GM18517 (cell line): ENCODE measurements around the gene LOX.
"Not testable (repeated sequence)": the region's sequence is repeated elsewhere in the genome, so short reads cannot be mapped to it uniquely, and the experiment has no call there.

Source experiments
- ATAC-seq: cut with Tn5 transposase; IDR thresholded peaks from one replicate; pipeline ENCODE4 v1.9.1; 2021; ENCODE audit warnings: mild to moderate bottlenecking, moderate library complexity; ENCODE audit not compliant: unreplicated experiment

Gene LOX

DNA sequence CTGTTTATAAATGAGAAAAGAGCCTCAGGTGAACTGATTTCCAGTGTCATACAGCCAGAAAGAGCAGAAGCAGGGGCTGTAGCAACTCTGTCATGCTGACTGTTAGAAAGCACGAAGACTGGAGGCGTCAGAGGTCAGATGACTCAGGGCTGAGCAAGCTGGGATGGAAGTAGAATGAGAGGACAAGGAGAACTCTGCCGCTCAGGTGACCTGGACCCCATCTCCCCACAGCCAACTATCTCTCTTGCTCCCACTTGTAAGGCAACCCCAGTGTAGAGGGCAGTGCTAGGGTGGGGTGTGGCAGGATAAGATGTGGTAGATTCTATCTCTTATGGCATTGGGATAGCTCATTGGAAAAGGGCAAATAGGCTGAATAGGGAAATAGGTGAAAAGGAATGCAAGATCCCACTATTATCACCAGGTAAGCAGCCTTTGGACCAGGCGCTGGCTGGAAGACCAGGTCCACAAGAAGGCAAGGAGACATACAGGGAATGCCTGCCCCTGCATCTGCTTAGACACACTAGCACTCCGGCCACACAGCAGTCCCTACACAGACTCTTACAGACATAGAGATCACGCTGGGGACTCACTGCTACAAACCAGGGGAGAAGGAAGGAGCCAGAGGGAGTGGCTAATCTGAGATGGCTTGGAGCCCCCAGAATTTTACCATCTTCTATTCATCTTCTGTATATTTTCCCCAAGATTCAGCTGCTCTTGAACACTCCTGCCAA, 21.2 kb upstream of the LOX start:
- no peak for ATAC-seq

DNA sequence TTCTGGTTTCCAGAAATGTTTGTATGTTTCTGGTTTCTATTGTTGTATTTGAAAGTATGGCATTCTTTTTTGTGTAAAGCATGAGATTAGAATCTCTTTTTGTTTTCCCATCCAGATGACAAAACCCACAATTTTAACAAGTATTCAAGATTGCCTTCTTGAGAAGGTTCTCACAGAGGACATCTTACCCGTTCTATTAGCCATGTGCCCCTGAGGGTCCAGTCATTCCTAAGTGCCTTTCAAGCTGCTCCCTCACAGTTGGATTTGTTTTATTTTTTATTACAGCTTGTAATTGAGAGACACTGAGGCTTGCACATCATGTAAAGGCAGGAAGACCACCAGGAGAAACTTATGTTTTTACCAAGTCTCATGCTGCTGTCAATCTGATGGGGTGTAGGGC, 19.3 kb upstream of the LOX start:
- no peak for ATAC-seq

DNA sequence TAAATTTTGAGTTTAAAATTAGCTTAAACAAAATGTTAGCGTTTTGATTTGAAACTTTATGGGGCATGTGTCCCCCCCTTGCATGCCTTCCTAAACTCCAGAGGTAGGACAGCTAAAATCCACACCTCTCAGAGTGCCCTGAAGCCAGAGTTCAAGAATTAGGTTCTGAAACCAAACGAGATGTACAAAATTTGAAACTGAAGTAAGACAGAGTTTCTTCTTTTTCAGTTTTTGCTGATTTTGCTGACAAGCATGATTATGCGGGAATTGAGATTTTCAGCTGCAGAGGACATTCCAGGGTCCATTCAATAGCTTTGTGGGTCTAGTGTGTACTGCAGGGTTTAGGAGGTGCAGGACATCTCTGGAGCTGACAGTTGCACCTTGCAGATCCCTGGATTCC, 17.1 kb upstream of the LOX start:
- ATAC-seq = no peak

DNA sequence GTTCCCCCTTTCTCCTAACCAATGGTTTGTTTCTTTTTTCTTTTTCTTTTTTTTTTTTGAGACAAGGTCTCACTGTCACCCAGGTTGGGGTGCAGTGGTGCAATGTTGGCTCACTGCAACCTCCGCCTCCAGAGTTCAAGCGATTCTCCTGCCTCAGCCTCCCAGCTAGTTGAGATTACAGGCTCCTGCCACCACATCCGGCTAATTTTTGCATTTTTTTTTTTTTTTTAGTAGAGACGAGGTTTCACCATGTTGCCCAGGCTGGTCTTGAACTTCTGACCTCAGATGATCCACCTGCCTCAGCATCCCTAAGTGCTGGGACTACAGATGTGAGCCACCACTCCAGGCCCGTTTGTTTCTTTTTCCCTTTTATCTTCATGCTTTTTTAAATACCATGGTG, 16.2 kb upstream of the LOX start:
- not testable (repeated sequence) for ATAC-seq

DNA sequence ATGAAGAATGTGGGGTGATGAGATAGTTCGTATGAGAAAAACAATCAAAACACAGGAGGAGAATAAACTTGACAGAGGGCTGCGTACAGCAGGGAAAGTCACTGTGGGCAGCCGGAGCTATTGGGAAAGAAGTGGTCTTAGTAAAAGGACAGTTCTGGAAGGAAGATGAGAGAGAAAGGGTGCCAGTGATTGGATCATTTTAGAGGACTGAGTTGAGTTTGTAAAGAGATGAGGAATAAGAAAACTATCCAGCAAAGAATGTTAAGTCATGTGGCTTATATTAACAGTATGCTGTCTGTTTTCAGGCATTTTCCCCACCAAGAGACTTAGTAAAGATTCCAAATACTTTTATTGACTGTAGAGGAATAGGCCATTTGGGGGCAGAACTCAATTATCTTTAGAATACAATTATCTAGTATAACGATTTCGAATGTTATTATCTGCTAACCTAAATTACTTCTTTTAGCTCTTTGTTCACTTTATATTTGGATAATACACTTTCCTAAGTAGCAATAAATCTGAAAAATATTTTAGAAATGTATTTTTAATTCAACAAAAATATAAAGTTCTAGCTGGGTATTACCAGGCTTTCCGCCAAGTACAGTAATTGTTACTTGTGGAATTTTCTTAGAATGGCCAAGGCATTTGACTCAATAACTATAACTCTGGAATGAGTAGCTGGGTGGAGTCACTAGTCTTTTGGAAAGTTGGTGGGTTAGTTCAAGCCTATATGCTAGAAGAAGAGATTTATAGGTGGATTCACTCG, 15.5 kb upstream of the LOX start:
- no peak for ATAC-seq

DNA sequence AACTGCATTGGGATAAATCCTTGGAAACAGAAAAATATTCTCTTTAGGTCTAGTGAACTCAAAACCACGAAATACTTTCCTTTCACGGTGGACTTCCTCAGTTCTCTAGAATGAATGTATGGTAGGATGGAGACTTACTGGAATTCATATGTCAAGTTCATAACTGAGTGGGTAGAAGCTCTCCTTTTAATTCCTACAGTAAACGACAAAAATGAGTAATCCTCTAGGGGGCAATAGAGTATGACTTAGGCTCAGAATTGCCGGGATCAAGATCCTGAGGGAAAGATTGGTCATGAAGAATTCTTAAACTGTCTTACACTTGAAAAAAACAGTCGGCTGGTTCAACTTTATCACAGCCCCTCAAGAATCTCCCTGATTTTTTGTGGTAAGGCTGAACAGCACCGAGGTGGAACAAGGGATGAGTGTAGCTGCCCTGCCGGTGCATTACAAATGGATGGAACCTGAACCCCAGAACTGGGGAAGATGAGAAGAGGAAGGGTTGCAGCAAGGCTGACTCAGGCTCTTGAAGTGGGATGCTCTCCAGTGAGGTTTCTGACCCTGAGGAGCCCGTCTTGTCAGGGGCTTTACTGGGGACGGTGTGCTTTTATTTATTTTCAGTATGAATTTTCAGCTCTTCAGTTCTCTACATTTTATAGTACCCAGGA, 14.0 kb upstream of the LOX start:
- ATAC-seq = no peak

DNA sequence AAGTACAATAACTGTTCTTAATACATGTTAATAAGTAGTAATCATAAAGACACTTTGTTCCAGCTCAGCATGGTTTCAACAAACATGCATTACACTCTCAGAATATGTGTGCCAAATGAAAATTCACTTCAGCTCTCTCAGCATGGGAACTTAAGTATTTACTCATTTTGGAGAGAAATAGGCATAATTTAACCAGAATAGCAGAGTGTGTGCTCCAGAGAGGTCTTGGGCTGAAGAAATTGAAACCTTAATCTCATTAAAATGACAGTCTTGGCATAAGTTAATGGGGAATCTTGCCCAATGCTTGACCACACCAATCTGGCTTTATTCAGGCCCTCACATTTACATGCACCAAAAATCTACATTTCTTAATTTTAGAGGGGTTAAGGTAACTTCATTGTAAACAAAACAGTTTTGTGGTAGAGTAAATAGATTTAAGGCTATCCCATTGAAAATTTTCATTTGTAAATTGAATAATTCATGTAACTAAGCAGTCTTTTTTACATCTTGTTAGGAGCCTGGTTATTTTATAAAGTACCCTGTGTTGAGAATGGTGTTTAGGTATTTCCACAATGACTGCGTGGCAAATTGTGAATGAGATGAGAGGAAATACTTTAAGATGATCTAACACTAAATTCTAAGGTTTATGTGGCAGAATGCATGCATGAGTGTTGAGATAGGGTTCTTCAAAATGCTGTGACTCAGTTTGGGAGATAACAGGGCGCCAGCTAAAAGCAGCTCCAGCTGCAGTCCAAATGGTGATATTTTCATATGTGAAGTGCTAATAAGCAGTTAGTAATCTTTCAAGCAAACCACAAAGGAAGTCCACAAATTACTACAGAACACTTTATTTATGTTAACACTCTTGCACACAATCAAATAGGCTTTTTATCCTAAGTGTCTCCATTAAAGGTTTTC, 11.3 kb upstream of the LOX start:
- no peak for ATAC-seq

DNA sequence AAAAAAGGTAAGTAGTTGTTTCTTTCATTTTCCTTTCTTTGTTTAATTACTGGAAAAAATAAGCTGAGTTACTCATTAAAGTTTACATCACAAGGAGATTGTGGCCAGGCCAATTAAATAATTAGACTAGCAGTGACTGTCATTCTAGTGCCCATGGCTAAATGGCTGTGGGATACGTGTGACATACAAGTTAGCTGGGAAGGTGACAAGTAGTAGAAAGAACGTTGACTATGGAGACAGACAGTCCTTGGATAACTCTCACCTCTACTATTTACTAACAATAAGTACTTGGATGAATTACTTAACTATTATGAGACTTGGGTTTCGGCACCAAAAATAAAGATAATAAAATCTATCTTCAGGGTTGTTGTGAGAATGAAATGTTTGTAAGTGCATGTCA, 7.0 kb upstream of the LOX start:
- ATAC-seq = no peak

DNA sequence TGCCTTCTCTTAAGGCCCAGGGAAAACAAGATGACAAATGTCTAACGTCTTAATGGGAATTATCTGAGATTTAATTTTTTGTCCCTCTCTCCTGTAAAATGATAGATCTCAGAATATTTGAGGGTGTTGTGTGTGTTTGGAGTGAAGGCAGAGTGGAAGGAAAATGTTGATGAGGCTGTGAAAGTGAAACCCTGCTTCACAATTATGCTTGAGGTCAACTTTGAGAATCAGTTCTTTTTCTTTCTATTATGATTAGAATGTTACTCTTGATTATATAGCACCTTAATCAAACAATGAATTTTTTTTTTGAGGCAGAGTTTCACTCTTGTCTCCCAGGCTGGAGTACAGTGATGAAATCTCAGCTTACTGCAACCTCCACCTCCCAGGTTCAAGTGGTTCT, 5.5 kb upstream of the LOX start:
- ATAC-seq = no peak

DNA sequence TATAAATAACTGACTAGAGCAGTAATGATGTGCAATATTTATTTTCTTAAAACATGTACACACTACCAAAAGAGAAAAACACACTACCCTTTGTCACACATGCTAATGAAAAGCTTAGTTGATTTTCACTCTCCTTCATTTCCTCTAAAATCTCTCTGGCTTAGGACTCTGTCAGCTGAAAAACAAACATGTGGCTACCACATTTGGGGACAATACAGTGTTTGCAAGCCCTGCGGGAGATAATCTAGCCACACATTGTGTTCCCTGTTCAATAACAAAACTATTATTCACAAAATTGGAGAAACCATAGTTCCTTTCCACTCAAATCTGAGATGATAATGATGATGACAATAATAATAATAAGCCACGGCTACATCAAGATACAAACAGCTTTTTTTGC, 3.5 kb upstream of the LOX start:
- no peak for ATAC-seq

DNA sequence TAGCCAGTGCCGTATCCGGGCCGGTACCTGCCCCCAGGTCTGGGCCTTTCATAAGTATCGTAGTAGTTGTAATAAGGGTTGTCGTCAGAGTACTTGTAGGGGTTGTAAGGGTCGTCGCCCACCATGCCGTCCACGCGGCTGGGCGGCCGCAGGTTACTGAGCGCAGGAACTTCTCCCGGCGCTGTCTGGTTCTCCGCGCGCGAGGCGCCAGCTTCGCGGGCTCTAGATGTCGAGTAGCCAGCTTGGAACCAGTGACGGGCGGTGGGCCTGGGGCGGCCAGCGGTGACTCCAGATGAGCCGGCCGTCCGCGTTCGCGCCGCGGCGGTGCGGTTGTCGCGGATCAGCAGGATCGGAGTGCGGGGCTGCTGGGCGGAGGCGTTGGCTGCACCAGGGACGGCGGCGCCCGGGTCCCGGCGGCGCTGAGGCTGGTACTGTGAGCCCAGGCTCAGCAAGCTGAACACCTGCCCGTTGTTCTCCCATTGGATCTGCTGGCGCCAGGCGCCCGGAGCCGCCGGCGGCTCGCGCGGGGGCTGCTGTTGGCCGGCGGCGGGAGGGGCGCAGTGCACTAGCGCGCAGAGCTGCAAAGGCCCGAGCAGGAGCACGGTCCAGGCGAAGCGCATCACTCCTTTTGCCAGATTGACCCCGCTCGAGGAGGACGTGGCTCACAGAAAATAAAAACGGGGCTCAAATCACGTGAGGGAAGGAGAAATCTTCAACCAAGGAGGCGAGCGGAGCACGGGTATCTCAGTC, 518 bp downstream of the LOX start:
- ATAC-seq = no peak

DNA sequence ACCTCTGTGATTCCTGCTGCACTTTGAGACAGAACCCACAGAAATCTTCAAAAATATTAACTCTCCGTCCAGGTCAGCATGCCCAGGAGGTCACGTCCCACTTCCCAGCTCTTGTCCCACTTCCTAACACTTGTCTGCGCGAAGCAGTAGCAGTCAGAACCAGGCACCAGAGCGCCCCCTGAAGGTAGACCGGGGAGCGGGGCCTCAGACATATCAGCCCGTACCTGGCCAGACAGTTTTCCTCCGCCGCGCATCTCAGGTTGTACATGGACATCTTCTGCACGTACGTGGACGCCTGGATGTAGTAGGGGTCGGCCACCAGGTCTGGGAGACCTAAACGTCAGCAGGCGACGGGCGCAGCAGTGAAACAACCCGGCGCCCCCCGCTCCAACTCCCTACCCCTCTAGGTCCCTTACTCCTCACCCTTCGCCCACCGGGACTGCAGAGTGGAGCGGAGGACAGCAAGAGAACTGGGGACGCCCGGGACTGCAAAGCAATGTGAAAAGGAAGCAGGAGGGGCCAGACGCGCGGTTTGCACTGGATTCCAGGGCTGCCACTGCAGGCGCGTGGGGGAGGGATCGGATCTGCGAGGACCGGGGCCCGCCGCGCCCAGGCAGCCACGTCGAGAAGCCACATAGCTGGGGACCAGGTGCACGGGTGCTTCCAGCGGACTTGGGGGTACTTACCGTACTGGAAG, 1.2 kb downstream of the LOX start:
- no peak for ATAC-seq

DNA sequence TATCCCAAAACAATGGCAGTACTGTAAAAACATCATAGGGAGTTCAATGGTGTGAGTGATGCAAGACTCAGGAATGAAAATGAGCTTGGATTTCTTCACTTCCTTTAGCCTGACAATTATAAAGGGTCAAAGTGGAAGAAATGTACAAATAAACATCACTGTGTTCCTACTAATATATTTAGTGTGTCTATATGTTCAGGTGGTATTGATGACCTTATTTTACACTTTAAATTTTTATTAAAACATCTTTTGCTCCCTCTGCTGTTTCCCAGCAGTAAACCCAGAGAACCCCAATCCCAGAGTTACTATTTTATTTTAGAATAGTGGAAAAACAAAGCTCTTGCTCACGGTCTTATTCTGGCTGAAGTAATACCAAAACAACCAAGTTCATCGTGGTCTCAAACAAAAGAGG, 2.0 kb downstream of the LOX start:
- ATAC-seq = no peak

DNA sequence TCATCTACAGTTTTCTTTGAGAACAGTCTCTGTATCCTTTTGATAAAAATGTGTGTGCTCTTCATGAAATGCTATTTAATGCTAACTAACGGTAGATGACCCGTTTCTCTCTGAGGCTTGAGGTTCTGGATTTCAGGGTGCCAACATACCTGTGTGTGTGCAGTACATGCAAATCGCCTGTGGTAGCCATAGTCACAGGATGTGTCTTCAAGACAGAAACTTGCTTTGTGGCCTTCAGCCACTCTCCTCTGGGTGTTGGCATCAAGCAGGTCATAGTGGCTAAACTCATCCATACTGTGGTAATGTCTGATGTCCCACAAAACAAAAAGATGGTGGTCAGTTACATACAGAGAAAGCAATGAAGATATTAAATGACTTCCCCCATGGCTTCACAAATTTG, 4.2 kb downstream of the LOX start:
- ATAC-seq = no peak

DNA sequence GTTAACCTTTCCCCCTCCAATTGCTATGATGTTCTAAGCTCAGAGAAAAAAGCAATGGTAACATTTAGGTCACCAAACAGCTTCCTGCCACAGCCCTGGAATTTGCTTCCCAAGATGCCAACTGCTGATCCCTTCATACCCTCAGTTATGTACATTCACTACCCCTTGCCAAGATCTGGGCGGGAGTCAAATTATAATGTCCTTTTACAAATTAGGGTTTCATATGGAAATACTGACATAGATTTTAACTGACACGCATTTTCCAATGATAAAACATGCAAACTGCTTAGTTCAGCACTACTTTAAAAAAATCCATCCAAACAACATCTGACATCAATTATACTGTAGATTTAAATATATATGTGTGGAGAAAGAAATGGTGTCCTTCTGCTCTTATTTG, 5.0 kb downstream of the LOX start:
- ATAC-seq = no peak

DNA sequence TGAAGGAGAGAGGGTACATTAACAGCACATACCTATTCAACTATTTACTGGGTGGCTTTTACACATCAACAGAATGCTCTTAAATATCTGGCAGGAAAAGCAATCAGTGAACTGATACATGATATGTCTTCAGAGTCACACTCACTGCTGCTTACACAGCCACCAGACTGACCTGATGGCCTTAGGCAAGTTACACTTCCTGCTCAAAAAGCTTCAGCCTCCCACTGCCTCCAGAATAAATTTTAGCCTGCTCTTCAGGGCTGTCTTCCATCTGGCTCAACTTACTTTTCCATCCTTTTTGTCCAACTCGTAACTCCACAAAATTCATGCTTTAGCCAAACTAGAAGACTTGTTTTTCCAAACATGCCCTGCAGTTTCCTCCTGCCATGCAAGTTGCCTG, 10.7 kb downstream of the LOX start:
- ATAC-seq = no peak

DNA sequence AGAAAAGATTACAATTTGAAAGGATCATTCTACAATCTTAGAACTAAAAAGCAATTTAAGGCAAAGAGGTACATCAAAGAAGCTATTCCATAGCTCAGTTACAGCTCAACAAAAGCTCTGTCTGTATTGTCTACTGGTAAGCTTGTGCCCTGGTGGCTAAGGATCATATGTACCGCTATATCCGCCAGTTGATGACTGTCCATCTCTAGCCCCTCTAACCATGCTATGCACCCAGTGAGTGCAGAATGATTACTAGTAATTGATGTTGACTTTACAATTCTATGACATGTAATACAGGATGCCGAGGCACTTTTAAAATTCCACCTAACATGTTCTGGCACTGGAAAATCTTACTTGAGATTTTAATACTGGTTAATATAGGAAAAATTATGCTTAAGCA, 13.1 kb downstream of the LOX start:
- no peak for ATAC-seq

DNA sequence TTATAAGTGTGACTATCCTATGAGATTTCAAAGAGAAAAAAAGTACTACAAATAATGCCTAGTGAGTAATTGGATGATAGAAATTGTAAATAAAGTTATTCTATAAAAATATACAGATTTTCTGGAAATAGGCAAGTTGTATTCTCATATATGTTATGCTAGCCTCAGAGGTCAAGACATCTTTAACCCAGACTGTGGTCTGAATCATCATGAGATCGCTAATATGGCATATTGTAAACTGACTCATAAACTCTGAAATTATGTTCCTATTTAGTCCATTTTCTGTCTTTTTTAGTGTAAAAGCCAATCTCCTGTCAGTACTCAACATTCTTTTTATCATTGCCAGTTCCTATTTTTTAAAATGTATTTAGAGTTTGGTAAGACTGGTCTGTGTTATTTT, 14.2 kb downstream of the LOX start:
- ATAC-seq = no peak

DNA sequence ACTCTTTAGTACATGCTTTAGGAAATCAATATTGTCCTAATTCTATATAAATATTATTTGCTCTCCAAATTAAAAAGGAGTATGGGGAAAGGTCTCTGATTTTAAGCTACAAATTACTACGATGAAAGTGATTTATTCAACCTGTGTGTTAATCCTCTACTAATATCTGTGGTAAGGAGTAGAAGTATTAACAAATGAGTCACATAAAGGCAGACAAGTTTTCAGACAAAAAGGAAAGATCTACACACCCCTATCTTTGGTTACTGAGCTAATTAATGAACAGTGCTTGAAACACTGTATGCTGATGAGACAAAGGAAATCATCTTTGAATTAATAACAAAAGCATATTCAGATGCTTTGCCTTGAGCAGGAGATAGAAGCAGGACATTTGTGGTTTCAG, 15.9 kb downstream of the LOX start:
- ATAC-seq = no peak

DNA sequence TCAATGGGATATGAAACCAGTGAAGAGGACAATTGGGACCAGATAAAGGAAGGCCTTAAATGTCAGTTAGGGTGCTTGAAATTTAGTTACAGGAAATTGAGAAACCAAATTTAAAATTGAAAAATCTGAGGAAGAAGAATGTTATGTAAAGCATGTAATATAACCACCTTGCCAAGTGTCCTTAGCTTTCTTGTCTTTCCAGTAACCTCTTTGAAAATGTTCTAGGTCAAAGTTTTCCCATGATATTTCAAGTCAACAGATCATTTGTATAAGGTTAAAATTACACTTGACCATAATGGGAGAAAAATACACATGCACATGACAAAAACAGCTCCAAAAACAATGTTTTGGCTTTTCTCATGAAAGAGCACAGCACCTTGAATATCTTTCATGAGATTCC, 21.1 kb downstream of the LOX start:
- no peak for ATAC-seq
